H1 (cell line): ENCODE measurements around the gene ATG9B. TPM values are rescaled to one million over a fixed set of nuclear protein-coding genes. Genes with fewer than 3 reads are reported as not detected.
A peak's percentile ranks its signal among the peaks of the same experiment; 100 is the strongest.

Experiments used
- BACH1 ChIP-seq: IDR thresholded peaks from 2 replicates; pipeline ENCODE4 v1.6.1; 2012; ENCODE audit warnings: low read length, improper control_type of control experiment
- BCL11A ChIP-seq, 2 experiments: IDR thresholded peaks; one replicate each; pipeline ENCODE4 v1.6.1; 2011; ENCODE audit warnings: low read depth in 2 of 2, low read length in 2 of 2, mild to moderate bottlenecking in 2 of 2
- BRCA1 ChIP-seq: IDR thresholded peaks from 2 replicates; pipeline ENCODE4 v1.6.1; 2012; ENCODE audit warnings: low read depth, low read length, improper control_type of control experiment
- CBX5 ChIP-seq: fragments of 300-800, 300-1000 bp; sonication (generic); IDR thresholded peaks from 2 replicates; pipeline ENCODE4 v1.7.1; 2016; ENCODE audit warnings: antibody characterized with exemption, low read length, low read depth
- CEBPB ChIP-seq: IDR thresholded peaks from 2 replicates; pipeline ENCODE4 v1.6.1; 2012; ENCODE audit warnings: low read depth, low read length
- CHD1 ChIP-seq: IDR thresholded peaks from 2 replicates; pipeline ENCODE4 v1.6.1; 2012; ENCODE audit warnings: low read depth, low read length, improper control_type of control experiment
- CHD2 ChIP-seq: IDR thresholded peaks from 2 replicates; pipeline ENCODE4 v1.6.1; 2012; ENCODE audit warnings: low read length, improper control_type of control experiment
- GTF2F1 ChIP-seq: IDR thresholded peaks from 2 replicates; pipeline ENCODE4 v1.6.1; 2012; ENCODE audit warnings: low read depth, low read length, improper control_type of control experiment, borderline replicate concordance
- HDAC6 ChIP-seq: IDR thresholded peaks from one replicate; pipeline ENCODE4 v1.7.1; 2012; ENCODE audit warnings: low read depth, mild to moderate bottlenecking, inconsistent platforms, low read length, moderate library complexity
- KDM4A ChIP-seq: IDR thresholded peaks from one replicate; pipeline ENCODE4 v1.7.1; 2012; ENCODE audit warnings: low read depth, mild to moderate bottlenecking, moderate library complexity, low read length, inconsistent platforms; ENCODE audit not compliant: severe bottlenecking
- KDM5A ChIP-seq: fragments of 200-600 bp; IDR thresholded peaks from 2 replicates; pipeline ENCODE4 v1.7.1; 2012; ENCODE audit warnings: mild to moderate bottlenecking, low read length, inconsistent platforms, mixed read lengths
- MAFK ChIP-seq: IDR thresholded peaks from 2 replicates; pipeline ENCODE4 v1.6.1; 2012; ENCODE audit warnings: low read depth, mild to moderate bottlenecking, improper control_type of control experiment, low read length
- NRF1 ChIP-seq: IDR thresholded peaks from 2 replicates; pipeline ENCODE4 v1.6.1; 2011; ENCODE audit warnings: mild to moderate bottlenecking, low read depth, low read length, improper control_type of control experiment
- POU5F1 ChIP-seq: IDR thresholded peaks from 2 replicates; pipeline ENCODE4 v1.6.1; 2011; ENCODE audit warnings: low read depth, mild to moderate bottlenecking, low read length, moderate library complexity
- RFX5 ChIP-seq: IDR thresholded peaks from 2 replicates; pipeline ENCODE4 v1.6.1; 2011; ENCODE audit warnings: low read depth, low read length, improper control_type of control experiment, borderline replicate concordance
- SAP30 ChIP-seq: fragments of 300-600 bp; sonication (generic); IDR thresholded peaks from 2 replicates; pipeline ENCODE4 v1.7.1; 2012; ENCODE audit warnings: low read length, moderate library complexity, mild to moderate bottlenecking, inconsistent platforms; ENCODE audit not compliant: insufficient read depth, insufficient replicate concordance
- SIRT6 ChIP-seq: IDR thresholded peaks from one replicate; pipeline ENCODE4 v1.7.1; 2012; ENCODE audit warnings: low read length, inconsistent platforms
- TCF12 ChIP-seq: IDR thresholded peaks from 2 replicates; pipeline ENCODE4 v1.6.1; 2011; ENCODE audit warnings: low read depth, mild to moderate bottlenecking, low read length
- TEAD4 ChIP-seq: IDR thresholded peaks from 2 replicates; pipeline ENCODE4 v1.6.1; 2012; ENCODE audit warnings: low read depth, low read length, inconsistent platforms, mixed read lengths
- YY1 ChIP-seq: IDR thresholded peaks from 2 replicates; pipeline ENCODE4 v1.6.1; 2011; ENCODE audit warnings: low read depth, mild to moderate bottlenecking, low read length
- polyA plus RNA-seq, 7 experiments: library from polyadenylated mRNA; depleted of rRNA in 3 of 7; stranded (reverse) in 5 of 7; unstranded in 2 of 7; fragments of >200 nt in 5 of 7; fragments of 200-250 nt in 2 of 7; gene quantifications; 1 replicate in 5 of 7; 2 replicates in 1 of 7; 4 replicates in 1 of 7; pipeline versions ENCODE4 v1.2.1 to v1.2.3, GENCODE V29; 2011 to 2013; ENCODE audit warnings: missing spikeins in 2 of 7, mixed read lengths in 2 of 7
- total RNA-seq: library from RNA; stranded (reverse); fragmentation: NEBNext Ultra II Directional; extraction: Animal tissue kit (Norgen Biotek cat#: 25700); gene quantifications from 2 replicates; pipeline ENCODE4 v1.2.1, GENCODE V29; 2021
- TF ChIP-seq, protein P1 (sequence below), 3 experiments: IDR thresholded peaks; 1 replicate in 2 of 3; 2 replicates in 1 of 3; pipeline versions ENCODE4 v1.5.1 to v1.6.1; 2011; ENCODE audit warnings: low read length in 3 of 3, mild to moderate bottlenecking in 3 of 3, inconsistent platforms in 2 of 3, low read depth in 1 of 3, moderate library complexity in 1 of 3; ENCODE audit not compliant: insufficient read depth in 1 of 3; ENCODE audit errors: control extremely low read depth in 1 of 3
- TF ChIP-seq, protein P2 (sequence below): IDR thresholded peaks from 2 replicates; pipeline ENCODE4 v1.6.1; 2012; ENCODE audit warnings: inconsistent platforms

Gene ATG9B
- total and polyA plus RNA-seq, 2 of the 8 experiments (the other 6 are each of a cell fraction or from before 2014, with no cell fraction given) = 1.4 to 2.3 TPM

DNA sequence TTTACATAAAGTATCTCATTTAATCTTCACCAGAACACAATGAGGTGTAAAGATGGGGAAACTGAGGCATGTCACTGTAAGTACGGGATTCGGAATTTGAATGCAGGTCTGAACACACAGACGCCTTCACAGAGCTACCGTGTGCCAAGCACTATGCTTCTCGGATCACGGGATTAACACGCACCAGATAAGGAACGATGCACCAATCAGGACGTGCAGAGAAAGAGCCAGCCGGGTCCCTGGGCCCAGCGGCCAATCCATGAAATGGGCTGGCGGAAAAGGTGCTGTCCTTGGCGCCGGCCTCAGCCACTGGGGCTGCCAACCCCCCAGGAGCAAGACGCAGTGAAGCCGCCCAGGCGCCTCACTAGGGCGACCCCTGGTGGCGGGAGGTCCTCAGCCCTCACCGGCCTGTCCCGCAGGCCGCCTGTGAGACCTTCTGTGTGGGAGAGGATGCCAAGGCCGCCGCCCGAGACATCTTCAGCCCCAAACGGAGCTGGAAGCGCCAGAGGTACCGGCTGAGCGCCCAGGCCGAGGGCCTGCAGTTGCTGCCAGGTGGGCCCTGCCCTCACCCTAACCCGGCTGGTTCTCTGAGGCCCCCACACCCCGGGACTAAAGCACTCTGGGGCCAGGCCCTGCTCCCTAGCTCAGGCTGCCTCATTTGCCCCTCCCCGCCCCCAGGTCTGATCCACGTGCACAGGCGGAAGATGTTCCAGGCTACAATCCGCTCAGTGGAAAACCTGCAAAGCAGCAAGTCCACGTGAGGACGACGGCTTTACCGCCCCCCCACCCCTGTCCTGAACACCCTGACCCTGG, 15.6 kb downstream of the ATG9B start (continued):
- TF ChIP-seq RFX5 = no peak
- TF ChIP-seq NRF1 = no peak
- TF ChIP-seq, protein P1, sequence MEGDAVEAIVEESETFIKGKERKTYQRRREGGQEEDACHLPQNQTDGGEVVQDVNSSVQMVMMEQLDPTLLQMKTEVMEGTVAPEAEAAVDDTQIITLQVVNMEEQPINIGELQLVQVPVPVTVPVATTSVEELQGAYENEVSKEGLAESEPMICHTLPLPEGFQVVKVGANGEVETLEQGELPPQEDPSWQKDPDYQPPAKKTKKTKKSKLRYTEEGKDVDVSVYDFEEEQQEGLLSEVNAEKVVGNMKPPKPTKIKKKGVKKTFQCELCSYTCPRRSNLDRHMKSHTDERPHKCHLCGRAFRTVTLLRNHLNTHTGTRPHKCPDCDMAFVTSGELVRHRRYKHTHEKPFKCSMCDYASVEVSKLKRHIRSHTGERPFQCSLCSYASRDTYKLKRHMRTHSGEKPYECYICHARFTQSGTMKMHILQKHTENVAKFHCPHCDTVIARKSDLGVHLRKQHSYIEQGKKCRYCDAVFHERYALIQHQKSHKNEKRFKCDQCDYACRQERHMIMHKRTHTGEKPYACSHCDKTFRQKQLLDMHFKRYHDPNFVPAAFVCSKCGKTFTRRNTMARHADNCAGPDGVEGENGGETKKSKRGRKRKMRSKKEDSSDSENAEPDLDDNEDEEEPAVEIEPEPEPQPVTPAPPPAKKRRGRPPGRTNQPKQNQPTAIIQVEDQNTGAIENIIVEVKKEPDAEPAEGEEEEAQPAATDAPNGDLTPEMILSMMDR (IDR thresholded peaks at IDR 0.05; ENCODE audit: control extremely low read depth in 1 of 3, insufficient read depth in 1 of 3, low read depth in 1 of 3, low read length in 3 of 3) = peak in 2 of 3 experiments; percentile 90 to 92; a peak in 3 of 4 replicates
- TF ChIP-seq GTF2F1 = no peak
- TF ChIP-seq CHD2 = no peak
- no peak for TF ChIP-seq BACH1
- no peak for TF ChIP-seq KDM5A
- TF ChIP-seq HDAC6 = no peak
- TF ChIP-seq CBX5 = no peak
- TF ChIP-seq YY1 = no peak
- no peak for TF ChIP-seq POU5F1
- TF ChIP-seq KDM4A = no peak
- TF ChIP-seq SIRT6 = no peak
- no peak for TF ChIP-seq BCL11A (IDR thresholded peaks at IDR 0.05; ENCODE audit: low read depth in 2 of 2, low read length in 2 of 2)
- TF ChIP-seq CEBPB = no peak
- no peak for TF ChIP-seq MAFK
- TF ChIP-seq SAP30 = no peak
- TF ChIP-seq TEAD4 = no peak
- TF ChIP-seq, protein P2, sequence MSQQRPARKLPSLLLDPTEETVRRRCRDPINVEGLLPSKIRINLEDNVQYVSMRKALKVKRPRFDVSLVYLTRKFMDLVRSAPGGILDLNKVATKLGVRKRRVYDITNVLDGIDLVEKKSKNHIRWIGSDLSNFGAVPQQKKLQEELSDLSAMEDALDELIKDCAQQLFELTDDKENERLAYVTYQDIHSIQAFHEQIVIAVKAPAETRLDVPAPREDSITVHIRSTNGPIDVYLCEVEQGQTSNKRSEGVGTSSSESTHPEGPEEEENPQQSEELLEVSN = peak; percentile 70; the same call in 1 of the 2 replicates
- TF ChIP-seq BRCA1 = no peak
- no peak for TF ChIP-seq CHD1
- no peak for TF ChIP-seq TCF12
